ENCODE data around the gene ZFYVE1. TPM values are rescaled to one million over a fixed set of nuclear protein-coding genes. Genes with fewer than 3 reads are reported as not detected.
"Not testable (repeated sequence)": the region's sequence is repeated elsewhere in the genome, so short reads cannot be mapped to it uniquely, and the experiment has no call there.

Gene ZFYVE1
- total RNA-seq, 2 experiments from 2014 or later, result 9.9 TPM

- no peak for DNase-seq
- Mint-ChIP-seq H3K27me3 (no peaks in the 10 kb centered on the region), H3K4me3 (no peak overlapping the region), H3K9me3 (no peaks in the 10 kb centered on the region), H3K36me3 (peaks cover 20% of the 10 kb centered on the region), H3K27ac (no peak overlapping the region), H3K4me1 (ENCODE audit: low read depth) (no peaks in the 10 kb centered on the region)
- POLR2A ChIA-PET, result no interaction called here
- intact Hi-C loops (cut with micrococcal nuclease), result no loop called here
- CTCF ChIA-PET, result no interaction called here
Observed at GRCh38 chr14:72970824-72971434, 56.0 kb downstream of the ZFYVE1 start.

- no peak for DNase-seq
- Mint-ChIP-seq H3K4me1 (ENCODE audit: low read depth) (peaks cover 2% of the 10 kb centered on the region), H3K27ac (no peak overlapping the region), H3K36me3 (peaks cover 16% of the 10 kb centered on the region), H3K4me3 (no peak overlapping the region), H3K9me3 (no peaks in the 10 kb centered on the region), H3K27me3 (no peaks in the 10 kb centered on the region)
- POLR2A ChIA-PET, result no interaction called here
- CTCF ChIA-PET, result no interaction called here
- intact Hi-C loops (cut with micrococcal nuclease), result no loop called here
Observed at GRCh38 chr14:72970058-72970630, 56.8 kb downstream of the ZFYVE1 start.

- Mint-ChIP-seq H3K4me1 (ENCODE audit: low read depth) (peaks cover 7% of the 10 kb centered on the region), H3K9me3 (no peaks in the 10 kb centered on the region), H3K4me3 (no peak overlapping the region), H3K27ac (no peak overlapping the region), H3K27me3 (no peaks in the 10 kb centered on the region), H3K36me3 (peaks cover 10% of the 10 kb centered on the region)
- intact Hi-C loops (cut with micrococcal nuclease), result no loop called here
- POLR2A ChIA-PET, result interaction anchor here (0.5 kb wide), 1 partner anchor 199 kb away, joined by 3 read pairs; no protein-coding TSS in a partner anchor
- DNase-seq, result no peak
- CTCF ChIA-PET, result no interaction called here
Observed at GRCh38 chr14:72968316-72968715, 58.6 kb downstream of the ZFYVE1 start.

GRCh38 chr14:72966038-72966437 is 60.9 kb downstream of the ZFYVE1 start:
- Mint-ChIP-seq H3K4me1 (ENCODE audit: low read depth) (peaks cover 11% of the 10 kb centered on the region), H3K4me3 (no peak overlapping the region), H3K27ac (no peak overlapping the region), H3K27me3 (no peaks in the 10 kb centered on the region), H3K36me3 (peaks cover 15% of the 10 kb centered on the region), H3K9me3 (no peaks in the 10 kb centered on the region)
- intact Hi-C loops (cut with micrococcal nuclease), result no loop called here
- CTCF ChIA-PET, result interaction anchor here (1.0 kb wide), 1 partner anchor 17 kb away, joined by 5 read pairs; no protein-coding TSS in a partner anchor
- POLR2A ChIA-PET, result no interaction called here
- DNase-seq, result no peak

- intact Hi-C loops (cut with micrococcal nuclease), result no loop called here
- no peak overlapping the region for H3K27ac Mint-ChIP-seq
- DNase-seq, result no peak
- CTCF ChIA-PET, result no interaction called here
- H3K9me3 Mint-ChIP-seq, result no peaks in the 10 kb centered on the region
- H3K4me1 Mint-ChIP-seq (ENCODE audit: low read depth), result peaks cover 11% of the 10 kb centered on the region
- H3K27me3 Mint-ChIP-seq, result no peaks in the 10 kb centered on the region
- no peak overlapping the region for H3K4me3 Mint-ChIP-seq
- H3K36me3 Mint-ChIP-seq, result peaks cover 20% of the 10 kb centered on the region
- POLR2A ChIA-PET, result no interaction called here
Observed at GRCh38 chr14:72965249-72965648, 61.7 kb downstream of the ZFYVE1 start.

- H3K9me3 Mint-ChIP-seq, result no peaks in the 10 kb centered on the region
- POLR2A ChIA-PET, result interaction anchor here (1.3 kb wide), 1 partner anchor 64 kb away, joined by 3 read pairs; the partner anchor contains the start of gene ZFYVE1
- intact Hi-C loops (cut with micrococcal nuclease), result no loop called here
Observed at GRCh38 chr14:72962829-72963312, 64.0 kb downstream of the ZFYVE1 start.

GRCh38 chr14:72962336-72962754 is 64.6 kb downstream of the ZFYVE1 start:
- DNase-seq; intact Hi-C loops (cut with micrococcal nuclease): not testable (repeated sequence)
- H3K36me3 Mint-ChIP-seq, result peaks cover 17% of the 10 kb centered on the region

More at GRCh38 chr14:72962829-72963312, 64.0 kb downstream of the ZFYVE1 start:
- no peak for DNase-seq
- Mint-ChIP-seq H3K27me3 (no peaks in the 10 kb centered on the region), H3K4me3 (no peak overlapping the region), H3K36me3 (peaks cover 16% of the 10 kb centered on the region), H3K27ac (no peak overlapping the region), H3K4me1 (ENCODE audit: low read depth) (peaks cover 11% of the 10 kb centered on the region)
- CTCF ChIA-PET, result interaction anchor here (0.6 to 1.2 kb wide), 2 partner anchors 15 to 332 kb away, joined by 4 read pairs; no protein-coding TSS in a partner anchor

GRCh38 chr14:72961579-72962335 is 65.1 kb downstream of the ZFYVE1 start:
- Mint-ChIP-seq H3K9me3 (no peaks in the 10 kb centered on the region), H3K4me1 (ENCODE audit: low read depth) (peaks cover 11% of the 10 kb centered on the region), H3K27ac (no peak overlapping the region), H3K36me3 (peaks cover 20% of the 10 kb centered on the region), H3K4me3 (no peak overlapping the region), H3K27me3 (no peaks in the 10 kb centered on the region)
- no peak for DNase-seq
- POLR2A ChIA-PET, result no interaction called here
- intact Hi-C loops (cut with micrococcal nuclease), result no loop called here
- CTCF ChIA-PET, result interaction anchor here (0.6 to 1.2 kb wide), 3 partner anchors 13 to 445 kb away, joined by 3 read pairs; no protein-coding TSS in a partner anchor

More at GRCh38 chr14:72962336-72962754, 64.6 kb downstream of the ZFYVE1 start:
- POLR2A ChIA-PET, result interaction anchor here (1.3 kb wide), 1 partner anchor 64 kb away, joined by 3 read pairs; the partner anchor contains the start of gene ZFYVE1
- H3K27ac Mint-ChIP-seq, H3K9me3 Mint-ChIP-seq, H3K27me3 Mint-ChIP-seq, H3K4me3 Mint-ChIP-seq: not testable (repeated sequence)
- H3K4me1 Mint-ChIP-seq (ENCODE audit: low read depth), result peaks cover 11% of the 10 kb centered on the region
- CTCF ChIA-PET, result interaction anchor here (0.6 to 1.2 kb wide), 3 partner anchors 13 to 14 kb away, joined by 3 to 4 read pairs (median 3); no protein-coding TSS in a partner anchor

GRCh38 chr14:72961016-72961415 is 65.9 kb downstream of the ZFYVE1 start:
- Mint-ChIP-seq H3K4me1 (ENCODE audit: low read depth) (peaks cover 11% of the 10 kb centered on the region), H3K36me3 (peaks cover 26% of the 10 kb centered on the region)
- DNase-seq; H3K9me3 Mint-ChIP-seq; H3K27ac Mint-ChIP-seq; H3K4me3 Mint-ChIP-seq; intact Hi-C loops (cut with micrococcal nuclease); H3K27me3 Mint-ChIP-seq; POLR2A ChIA-PET: not testable (repeated sequence)
- CTCF ChIA-PET, result interaction anchor here (1.2 kb wide), 1 partner anchor 13 kb away, joined by 3 read pairs; no protein-coding TSS in a partner anchor

GRCh38 chr14:72958548-72958947 is 68.4 kb downstream of the ZFYVE1 start:
- Mint-ChIP-seq H3K27me3 (no peaks in the 10 kb centered on the region), H3K4me1 (ENCODE audit: low read depth) (peaks cover 6% of the 10 kb centered on the region), H3K36me3 (peaks cover 30% of the 10 kb centered on the region), H3K9me3 (no peaks in the 10 kb centered on the region), H3K4me3 (no peak overlapping the region), H3K27ac (no peak overlapping the region)
- intact Hi-C loops (cut with micrococcal nuclease), result no loop called here
- POLR2A ChIA-PET, result no interaction called here
- CTCF ChIA-PET, result interaction anchor here (1.6 kb wide), 1 partner anchor 10 kb away, joined by 10 read pairs; no protein-coding TSS in a partner anchor
- no peak for DNase-seq

- POLR2A ChIA-PET, result no interaction called here
- no peak overlapping the region for H3K4me3 Mint-ChIP-seq
- H3K9me3 Mint-ChIP-seq, result no peaks in the 10 kb centered on the region
- H3K4me1 Mint-ChIP-seq (ENCODE audit: low read depth), result no peaks in the 10 kb centered on the region
- H3K27ac Mint-ChIP-seq, result no peak overlapping the region
- intact Hi-C loops (cut with micrococcal nuclease), result no loop called here
- H3K36me3 Mint-ChIP-seq, result peaks cover 32% of the 10 kb centered on the region
- CTCF ChIA-PET, result no interaction called here
- DNase-seq, result no peak
- no peaks in the 10 kb centered on the region for H3K27me3 Mint-ChIP-seq
Observed at GRCh38 chr14:72957213-72957612, 69.7 kb downstream of the ZFYVE1 start.

GRCh38 chr14:72956741-72957140 is 70.2 kb downstream of the ZFYVE1 start:
- POLR2A ChIA-PET; H3K27ac Mint-ChIP-seq; H3K4me3 Mint-ChIP-seq; H3K27me3 Mint-ChIP-seq; H3K9me3 Mint-ChIP-seq; DNase-seq; intact Hi-C loops (cut with micrococcal nuclease); H3K4me1 Mint-ChIP-seq (ENCODE audit: low read depth); CTCF ChIA-PET: not testable (repeated sequence)
- peaks cover 33% of the 10 kb centered on the region for H3K36me3 Mint-ChIP-seq

All from activated CD4-positive, alpha-beta memory T cell treated with anti-CD3 and anti-CD28 coated beads for 36 hours (primary cell).